NCI-H748 treated with DMSO at 0.1 percent for 48 hours (cell line): ENCODE results near the gene ROR2.
"Not testable (repeated sequence)": the region's sequence is repeated elsewhere in the genome, so short reads cannot be mapped to it uniquely, and the experiment has no call there.

ENCODE experiments used
- DNase-seq: peaks from one replicate; lab custom pipeline; 2025; lab: John Stamatoyannopoulos, UW

Gene ROR2

GRCh38 chr9:91567642-91568274 is 382.3 kb downstream of the ROR2 start:
- no peak for DNase-seq

DNA sequence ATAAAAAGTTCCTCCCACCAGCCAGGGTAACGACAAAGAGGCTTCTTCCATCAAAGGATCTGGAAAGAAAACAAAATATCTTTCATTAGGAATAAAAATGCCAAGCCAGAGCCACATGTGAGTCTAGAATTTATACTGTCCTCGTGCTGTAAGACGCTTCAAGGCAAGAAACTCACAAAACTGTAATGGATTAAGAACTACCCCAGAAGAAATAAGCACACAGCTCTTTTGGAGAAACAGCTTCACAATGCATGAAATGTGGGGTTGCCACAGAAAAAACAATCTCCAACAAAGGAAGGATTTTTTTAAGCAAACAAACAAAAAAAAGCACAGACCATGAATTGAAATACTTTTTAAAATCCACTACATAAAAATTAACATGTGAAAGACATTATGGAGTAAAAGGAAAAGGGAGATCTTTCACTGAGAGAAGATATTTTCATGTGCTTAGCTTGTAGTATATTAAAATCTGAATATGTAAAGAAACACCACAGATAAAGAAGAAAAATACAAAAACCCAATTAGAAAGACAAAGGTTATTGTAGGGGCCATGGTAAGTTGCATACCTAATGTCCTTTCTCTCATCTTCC is 385.9 kb downstream of the ROR2 start:
- DNase-seq: no peak

DNA sequence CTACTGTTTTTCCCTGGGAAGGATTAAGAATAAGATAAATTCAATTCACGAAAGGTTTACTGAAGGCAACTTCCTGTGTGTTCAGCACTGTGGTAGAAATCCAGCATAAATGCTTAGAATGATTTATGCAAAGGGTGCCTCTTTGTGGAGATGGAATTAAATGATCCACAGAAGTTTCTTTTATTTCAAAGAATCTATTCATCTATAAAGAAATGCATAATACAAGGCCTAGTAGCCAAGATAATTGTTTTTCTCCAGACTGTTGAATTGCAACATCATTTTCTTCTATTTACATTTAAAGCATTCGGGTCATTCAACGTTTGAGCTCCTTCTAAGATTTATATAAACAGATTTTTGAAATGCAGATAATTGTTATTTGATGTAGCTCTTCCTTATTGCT is 387.6 kb downstream of the ROR2 start:
- DNase-seq: no peak

DNA sequence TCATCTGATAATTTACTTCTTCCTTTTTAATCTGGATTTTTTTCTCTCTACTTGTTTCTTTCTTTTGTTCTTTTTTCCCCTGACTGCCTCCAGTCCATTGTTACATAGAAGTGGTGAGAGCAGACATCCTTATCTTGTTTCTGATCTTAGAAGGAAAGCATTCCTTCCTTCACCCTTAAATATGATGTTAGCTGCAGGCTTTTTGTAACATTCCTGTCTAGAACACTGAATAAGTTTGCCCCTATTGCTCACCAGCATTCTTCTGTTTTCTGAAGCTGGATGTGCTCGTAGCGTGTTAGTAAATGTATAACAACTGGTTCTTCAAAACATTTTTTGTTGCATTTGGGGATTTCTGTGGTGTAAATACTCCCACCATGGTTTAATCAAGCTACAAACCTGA is 389.7 kb downstream of the ROR2 start:
- no peak for DNase-seq

DNA sequence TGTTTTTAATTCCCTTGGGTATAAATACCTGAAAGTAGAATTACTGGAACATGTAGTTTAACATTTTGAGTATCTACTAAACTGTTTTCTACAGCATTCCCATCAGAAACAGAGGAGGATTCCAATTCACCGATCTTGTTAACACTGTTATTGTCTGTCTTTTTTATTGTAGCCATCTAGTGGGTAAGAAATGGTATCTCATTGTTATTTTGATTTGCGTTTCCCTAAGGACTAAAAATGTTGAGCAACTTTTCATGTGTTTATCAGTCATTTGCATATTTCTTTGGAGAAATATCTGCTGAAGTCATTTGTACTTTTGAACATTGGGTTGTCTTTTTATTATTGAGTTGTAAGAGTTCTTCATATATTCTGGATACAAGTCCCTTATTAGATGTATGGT is 391.1 kb downstream of the ROR2 start:
- no peak for DNase-seq

- no peak for DNase-seq
These were observed 391.6 kb downstream of the ROR2 start for GRCh38 chr9:91558395-91558794.

GRCh38 chr9:91557327-91557726 is 392.7 kb downstream of the ROR2 start:
- DNase-seq: no peak

- no peak for DNase-seq
These were observed 394.9 kb downstream of the ROR2 start for GRCh38 chr9:91555132-91555531.

- DNase-seq: no peak
These were observed 400.9 kb downstream of the ROR2 start for GRCh38 chr9:91549177-91549576.

- DNase-seq: no peak
These were observed 402.9 kb downstream of the ROR2 start for GRCh38 chr9:91547081-91547480.

- DNase-seq: no peak
These were observed 403.5 kb downstream of the ROR2 start for GRCh38 chr9:91546574-91546973.

DNA sequence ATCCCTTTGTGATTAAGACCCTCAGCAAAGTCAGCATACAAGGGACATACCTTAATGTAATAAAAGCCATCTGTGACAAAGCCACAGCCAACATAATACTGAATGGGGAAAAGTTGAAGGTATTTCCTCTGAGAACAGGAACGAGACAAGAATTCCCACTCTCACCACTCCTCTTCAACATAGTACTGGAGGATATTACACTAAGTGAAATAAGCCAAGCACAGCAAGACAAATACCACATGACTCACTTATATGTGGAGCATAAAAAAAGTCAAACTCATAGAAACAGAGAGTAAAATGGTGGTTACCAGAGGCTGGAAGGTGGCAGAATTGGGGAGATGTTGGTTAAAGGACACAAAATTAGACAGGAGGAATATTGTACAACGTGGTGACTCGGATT is 408.3 kb downstream of the ROR2 start:
- no peak for DNase-seq

GRCh38 chr9:91540506-91540905 is 409.5 kb downstream of the ROR2 start:
- DNase-seq: not testable (repeated sequence)

- DNase-seq: no peak
These were observed 413.8 kb downstream of the ROR2 start for GRCh38 chr9:91536211-91536691.

DNA sequence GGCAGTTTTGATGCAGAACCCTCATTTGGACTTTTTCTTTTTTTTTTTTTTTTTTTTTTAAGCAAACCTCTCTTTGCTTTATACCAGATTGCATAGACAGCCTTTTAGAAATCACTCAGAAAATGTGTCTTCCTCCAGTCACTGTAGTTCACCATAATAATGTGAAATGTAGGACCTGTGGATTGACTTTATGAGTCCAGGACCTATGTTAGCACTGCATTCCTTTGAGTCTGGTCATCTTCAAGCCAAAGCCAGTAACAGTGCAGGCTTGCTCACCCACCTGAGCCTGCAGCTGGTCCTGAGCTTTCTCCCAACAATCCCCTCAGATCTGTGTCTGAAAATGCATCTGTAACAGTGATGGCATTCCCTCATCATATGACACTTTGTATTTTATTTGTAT is 415.7 kb downstream of the ROR2 start:
- DNase-seq: no peak

- DNase-seq: no peak
These were observed 416.6 kb downstream of the ROR2 start for GRCh38 chr9:91533382-91533781.

GRCh38 chr9:91532325-91532724 is 417.7 kb downstream of the ROR2 start:
- no peak for DNase-seq

GRCh38 chr9:91530829-91531228 is 419.2 kb downstream of the ROR2 start:
- no peak for DNase-seq

GRCh38 chr9:91522481-91522880 is 427.5 kb downstream of the ROR2 start:
- no peak for DNase-seq

- no peak for DNase-seq
These were observed 430.3 kb downstream of the ROR2 start for GRCh38 chr9:91519520-91520277.

DNA sequence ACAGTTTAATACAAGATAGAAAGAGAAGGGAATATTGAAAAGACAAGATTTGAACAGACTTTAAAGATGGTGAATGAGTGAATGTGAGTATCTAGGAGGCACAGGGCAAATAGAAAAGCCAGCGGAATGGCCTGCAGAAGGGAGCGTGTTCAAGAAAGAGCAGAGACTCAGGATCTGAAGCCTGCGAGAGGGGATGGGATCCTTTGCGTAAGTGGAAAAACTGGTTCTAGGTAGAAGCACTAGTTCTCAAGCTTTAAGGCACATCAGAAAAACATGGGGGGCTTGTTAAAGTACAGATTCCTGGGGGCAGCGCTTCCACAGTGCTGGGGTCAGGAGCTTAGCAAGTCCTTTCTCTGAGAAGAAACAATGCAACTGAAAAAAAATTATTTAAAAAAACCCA is 431.6 kb downstream of the ROR2 start:
- DNase-seq: no peak

- DNase-seq: no peak
These were observed 432.2 kb downstream of the ROR2 start for GRCh38 chr9:91517801-91518200.

DNA sequence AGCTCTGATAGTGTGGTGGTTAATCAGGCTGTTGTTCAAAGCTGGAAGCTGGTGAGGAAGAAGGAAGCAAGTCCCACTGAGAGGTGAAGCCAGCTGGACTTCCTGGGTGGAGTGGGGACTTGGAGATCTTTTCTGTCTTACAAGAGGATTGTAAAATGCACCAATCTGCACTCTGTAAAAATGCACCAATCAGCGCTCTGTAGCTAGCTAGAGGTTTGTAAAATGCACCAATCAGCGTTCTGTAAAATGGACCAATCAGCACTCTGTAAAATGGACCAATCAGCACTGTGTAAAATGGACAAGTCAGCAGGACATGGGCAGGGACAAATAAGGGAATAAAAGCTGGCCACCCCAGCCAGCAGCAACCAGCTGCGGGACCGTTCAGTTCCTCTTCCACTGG is 432.7 kb downstream of the ROR2 start:
- not testable (repeated sequence) for DNase-seq
